WI38 (cell line): ENCODE measurements around the gene TLR5.

Experiments
- H3K4me3 ChIP-seq: 2 replicates; pipeline ENCODE4 v1.5.1; 2011; ENCODE audit warnings: low read depth, mild to moderate bottlenecking, control low read depth, low read length
- CTCF ChIP-seq: IDR thresholded peaks from 2 replicates; pipeline ENCODE4 v1.5.1; 2012; ENCODE audit warnings: low read depth, mild to moderate bottlenecking, control low read depth, low read length

TLR5 gene

GRCh38 chr1:223147409-223147808 lies 4.4 kb upstream of the TLR5 start:
- H3K4me3 ChIP-seq, result no peak overlapping the region
- no peak for TF ChIP-seq CTCF

- TF ChIP-seq CTCF, result no peak
- no peak overlapping the region for H3K4me3 ChIP-seq
Measured at GRCh38 chr1:223146745-223147144, 3.7 kb upstream of the TLR5 start.

GRCh38 chr1:223144914-223145313 lies 1.9 kb upstream of the TLR5 start:
- no peak overlapping the region for H3K4me3 ChIP-seq
- no peak for TF ChIP-seq CTCF

GRCh38 chr1:223144431-223144830 lies 1.4 kb upstream of the TLR5 start:
- TF ChIP-seq CTCF, result no peak
- no peak overlapping the region for H3K4me3 ChIP-seq

- TF ChIP-seq CTCF, result no peak
- peak overlapping the region; percentile 63 for H3K4me3 ChIP-seq
Measured at GRCh38 chr1:223143537-223144248, 645 bp upstream of the TLR5 start.

GRCh38 chr1:223142269-223142668 lies 779 bp downstream of the TLR5 start:
- TF ChIP-seq CTCF, result no peak
- H3K4me3 ChIP-seq, result no peak overlapping the region

- TF ChIP-seq CTCF, result no peak
- no peak overlapping the region for H3K4me3 ChIP-seq
Measured at GRCh38 chr1:223140611-223141405, 2.2 kb downstream of the TLR5 start.
